ENCODE measurements around the gene MYLK.

Gene MYLK

DNA sequence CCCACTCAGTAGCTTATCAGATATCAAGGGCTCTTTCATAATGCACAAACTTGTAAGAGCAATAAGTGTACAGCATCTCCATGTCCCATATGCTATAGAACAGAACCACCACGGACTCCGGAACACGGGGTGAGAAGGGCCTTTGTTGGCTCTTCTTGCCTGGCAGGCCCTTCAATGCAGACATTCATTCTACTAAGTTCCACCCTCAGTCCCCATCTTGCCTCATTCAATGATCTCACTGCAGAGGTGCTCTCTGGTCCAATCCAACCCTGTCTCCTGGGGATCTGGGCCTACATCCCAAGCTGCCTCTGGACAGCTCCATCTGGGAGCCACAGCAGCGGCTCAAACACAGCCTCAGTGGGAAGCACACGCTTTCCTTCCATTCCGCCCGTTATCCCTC is 316.1 kb downstream of the MYLK start:
- Histone ChIP-seq H3K4me3 (ENCODE audit: low read length, poor library complexity, severe bottlenecking) (no peak overlapping the region), H3K9ac (ENCODE audit: low read depth, low read length, poor library complexity, severe bottlenecking) (no peak overlapping the region), H3K27me3 (ENCODE audit: insufficient read depth, low read length, poor library complexity, severe bottlenecking) (no peaks in the 10 kb centered on the region), H3K4me1 (ENCODE audit: insufficient read depth, low read length, poor library complexity, severe bottlenecking) (no peaks in the 10 kb centered on the region), H4K20me1 (ENCODE audit: insufficient read depth, low read length, poor library complexity, severe bottlenecking) (no peaks in the 10 kb centered on the region), H3K9me2 (replicated peaks; ENCODE audit: low read depth, low read length) (no peaks in the 10 kb centered on the region), H3K79me2 (ENCODE audit: insufficient read depth, low read length) (no peaks in the 10 kb centered on the region), H3K9me3 (ENCODE audit: insufficient read depth, low read depth, low read length) (no peaks in the 10 kb centered on the region), H3F3A (ENCODE audit: low read depth) (no peaks in the 10 kb centered on the region), H3K4me2 (ENCODE audit: low read depth, low read length, poor library complexity, severe bottlenecking) (no peak overlapping the region), H2AFZ (ENCODE audit: low read length) (no peak overlapping the region), H3K36me3 (ENCODE audit: insufficient read depth, low read length) (peaks cover 15% of the 10 kb centered on the region; the same call in 1 of the 2 replicates)
- TF ChIP-seq EZH2phosphoT487 (IDR thresholded peaks at IDR 0.05; ENCODE audit: borderline replicate concordance) (no peak), CTCF (conservative IDR thresholded peaks at IDR 0.05; ENCODE audit: low read length) (no peak)

GRCh38 chr3:123564056-123564455 is 320.1 kb downstream of the MYLK start:
- Histone ChIP-seq H3K4me1 (ENCODE audit: insufficient read depth, low read length, poor library complexity, severe bottlenecking) (no peaks in the 10 kb centered on the region), H3K36me3 (ENCODE audit: insufficient read depth, low read length) (peaks cover 18% of the 10 kb centered on the region; the same call in 1 of the 2 replicates), H3K9ac (ENCODE audit: low read depth, low read length, poor library complexity, severe bottlenecking) (no peak overlapping the region), H3F3A (ENCODE audit: low read depth) (no peaks in the 10 kb centered on the region), H3K4me2 (ENCODE audit: low read depth, low read length, poor library complexity, severe bottlenecking) (no peak overlapping the region), H3K27me3 (ENCODE audit: insufficient read depth, low read length, poor library complexity, severe bottlenecking) (no peaks in the 10 kb centered on the region), H3K9me2 (replicated peaks; ENCODE audit: low read depth, low read length) (no peaks in the 10 kb centered on the region), H4K20me1 (ENCODE audit: insufficient read depth, low read length, poor library complexity, severe bottlenecking) (no peaks in the 10 kb centered on the region), H2AFZ (ENCODE audit: low read length) (no peak overlapping the region), H3K9me3 (ENCODE audit: insufficient read depth, low read depth, low read length) (no peaks in the 10 kb centered on the region), H3K4me3 (ENCODE audit: low read length, poor library complexity, severe bottlenecking) (no peak overlapping the region), H3K79me2 (ENCODE audit: insufficient read depth, low read length) (no peaks in the 10 kb centered on the region)
- TF ChIP-seq EZH2phosphoT487 (IDR thresholded peaks at IDR 0.05; ENCODE audit: borderline replicate concordance), result no peak
- no peak for TF ChIP-seq CTCF (conservative IDR thresholded peaks at IDR 0.05; ENCODE audit: low read length)

GRCh38 chr3:123562547-123562946 is 321.6 kb downstream of the MYLK start:
- Histone ChIP-seq H3K4me3 (ENCODE audit: low read length, poor library complexity, severe bottlenecking) (no peak overlapping the region), H3K27me3 (ENCODE audit: insufficient read depth, low read length, poor library complexity, severe bottlenecking) (no peaks in the 10 kb centered on the region), H3K4me2 (ENCODE audit: low read depth, low read length, poor library complexity, severe bottlenecking) (no peak overlapping the region), H4K20me1 (ENCODE audit: insufficient read depth, low read length, poor library complexity, severe bottlenecking) (no peaks in the 10 kb centered on the region), H3K79me2 (ENCODE audit: insufficient read depth, low read length) (no peaks in the 10 kb centered on the region), H3F3A (ENCODE audit: low read depth) (no peaks in the 10 kb centered on the region), H2AFZ (ENCODE audit: low read length) (no peak overlapping the region), H3K36me3 (ENCODE audit: insufficient read depth, low read length) (peaks cover 14% of the 10 kb centered on the region; the same call in 1 of the 2 replicates), H3K9me2 (replicated peaks; ENCODE audit: low read depth, low read length) (no peaks in the 10 kb centered on the region), H3K9ac (ENCODE audit: low read depth, low read length, poor library complexity, severe bottlenecking) (no peak overlapping the region), H3K9me3 (ENCODE audit: insufficient read depth, low read depth, low read length) (no peaks in the 10 kb centered on the region), H3K4me1 (ENCODE audit: insufficient read depth, low read length, poor library complexity, severe bottlenecking) (no peaks in the 10 kb centered on the region)
- TF ChIP-seq CTCF (conservative IDR thresholded peaks at IDR 0.05; ENCODE audit: low read length), result no peak
- no peak for TF ChIP-seq EZH2phosphoT487 (IDR thresholded peaks at IDR 0.05; ENCODE audit: borderline replicate concordance)

All from Loucy (cell line).